GM12878 (cell line): ENCODE results near the gene EFHC1. TPM values are rescaled to one million over a fixed set of nuclear protein-coding genes. Genes with fewer than 3 reads are reported as not detected.

Experiments
- BACH1 ChIP-seq: fragments of 450-650 bp; IDR thresholded peaks from 2 replicates; pipeline ENCODE4 v1.6.1; 2017; ENCODE audit warnings: mild to moderate bottlenecking, borderline replicate concordance
- BCL3 ChIP-seq: IDR thresholded peaks from 2 replicates; pipeline ENCODE4 v1.6.1; 2011; ENCODE audit warnings: borderline replicate concordance, low read depth, mild to moderate bottlenecking, moderate library complexity, low read length; ENCODE audit not compliant: insufficient read depth, poor library complexity, severe bottlenecking
- CBX3 ChIP-seq: fragments of 200-600 bp; sonication (generic); IDR thresholded peaks from 2 replicates; pipeline ENCODE4 v1.6.1; 2016; ENCODE audit warnings: low read depth, borderline replicate concordance
- FOXK2 ChIP-seq: fragments of 450-650 bp; IDR thresholded peaks from 2 replicates; pipeline ENCODE4 v1.6.1; 2017; ENCODE audit warnings: mild to moderate bottlenecking, moderate library complexity
- GABPA ChIP-seq: IDR thresholded peaks from 2 replicates; pipeline ENCODE4 v1.6.1; 2014; ENCODE audit warnings: antibody characterized with exemption, low read depth, mild to moderate bottlenecking, inconsistent platforms
- HCFC1 ChIP-seq: fragments of 150-350 bp; IDR thresholded peaks from 2 replicates; pipeline ENCODE4 v1.6.1; 2014; ENCODE audit warnings: low read length
- JUND ChIP-seq: IDR thresholded peaks from 2 replicates; pipeline ENCODE4 v1.6.1; 2012; ENCODE audit warnings: low read depth, mild to moderate bottlenecking, low read length, improper control_type of control experiment, moderate library complexity
- KDM1A ChIP-seq: fragments of 200-600 bp; sonication (generic); IDR thresholded peaks from 2 replicates; pipeline ENCODE4 v1.6.1; 2016; ENCODE audit warnings: borderline replicate concordance
- MAX ChIP-seq: IDR thresholded peaks from 2 replicates; pipeline ENCODE4 v1.6.1; 2012; ENCODE audit warnings: low read depth, low read length, improper control_type of control experiment
- MYB ChIP-seq: fragments of 150-350 bp; IDR thresholded peaks from 2 replicates; pipeline ENCODE4 v1.6.1; 2014; ENCODE audit warnings: mild to moderate bottlenecking, low read depth, low read length, borderline replicate concordance
- NR2C1 ChIP-seq: fragments of 450-650 bp; IDR thresholded peaks from 2 replicates; pipeline ENCODE4 v1.6.1; 2017; ENCODE audit warnings: antibody characterized with exemption, mild to moderate bottlenecking, moderate library complexity
- POLR2AphosphoS5 ChIP-seq: IDR thresholded peaks from 2 replicates; pipeline ENCODE4 v1.6.1; 2011; ENCODE audit warnings: mild to moderate bottlenecking, low read length, inconsistent platforms
- RAD21 ChIP-seq: IDR thresholded peaks from 2 replicates; pipeline ENCODE4 v1.6.1; 2011; ENCODE audit warnings: mild to moderate bottlenecking, low read depth, low read length, moderate library complexity; ENCODE audit not compliant: insufficient read depth
- RBBP5 ChIP-seq: fragments of 200-600 bp; sonication (generic); conservative IDR thresholded peaks from 2 replicates; pipeline ENCODE4 v1.6.1; 2016
- RFX5 ChIP-seq: IDR thresholded peaks from 2 replicates; pipeline ENCODE4 v1.6.1; 2011; ENCODE audit warnings: low read depth, low read length, improper control_type of control experiment
- SIN3A ChIP-seq: IDR thresholded peaks from 2 replicates; pipeline ENCODE4 v1.6.1; 2012; ENCODE audit warnings: low read depth, low read length, improper control_type of control experiment
- SP1 ChIP-seq: IDR thresholded peaks from one replicate; pipeline ENCODE4 v1.6.1; 2011; ENCODE audit warnings: low read depth, low read length
- TARDBP ChIP-seq: IDR thresholded peaks from 2 replicates; pipeline ENCODE4 v1.6.1; 2016; ENCODE audit warnings: borderline replicate concordance
- ZNF24 ChIP-seq: fragments of 450-650 bp; IDR thresholded peaks from 2 replicates; pipeline ENCODE4 v1.6.1; 2017; ENCODE audit warnings: antibody characterized with exemption, mild to moderate bottlenecking
- ZNF274 ChIP-seq: IDR thresholded peaks from one replicate; pipeline ENCODE4 v1.8.0; 2011; ENCODE audit not compliant: insufficient read length, insufficient read depth
- ZNF384 ChIP-seq: IDR thresholded peaks from 2 replicates; pipeline ENCODE4 v1.6.1; 2012; ENCODE audit warnings: low read depth, mild to moderate bottlenecking, low read length, improper control_type of control experiment, borderline replicate concordance
- ZZZ3 ChIP-seq: IDR thresholded peaks from 2 replicates; pipeline ENCODE4 v1.6.1; 2011; ENCODE audit warnings: low read depth; ENCODE audit not compliant: control insufficient read depth, insufficient read length
- polyA plus RNA-seq, 11 experiments: library from polyadenylated mRNA; depleted of rRNA in 4 of 11; unstranded in 6 of 11; stranded (reverse) in 5 of 11; fragments of >200 nt; fragmentation: Nextera tagmentation in 4 of 11; fragmentation: Illumina TruSeq in 1 of 11; extraction: Ambion mirVana in 4 of 11; extraction: Trizol in 1 of 11; gene quantifications; 1 replicate in 1 of 11; 2 replicates in 10 of 11; pipeline versions ENCODE4 v1.2.1 to v1.2.3, GENCODE V29; 2011 to 2016; ENCODE audit warnings: inconsistent platforms in 2 of 11, missing spikeins in 2 of 11, low read depth in 1 of 11
- total RNA-seq, 4 experiments: library from RNA; depleted of rRNA in 3 of 4; stranded (reverse); fragments of >200 nt in 3 of 4; fragmentation: Illumina TruSeq in 1 of 4; extraction: Trizol in 1 of 4; gene quantifications; 2 replicates each; pipeline versions ENCODE4 v1.2.1 to v1.2.3, GENCODE V29; 2013 to 2021
- TF ChIP-seq, protein P1 (sequence below): fragments of 450-650 bp; IDR thresholded peaks from 2 replicates; pipeline ENCODE4 v1.6.1; 2017; ENCODE audit warnings: mild to moderate bottlenecking

The EFHC1 gene
- total and polyA plus RNA-seq, 10 of the 15 experiments (the other 5 are each of a cell fraction or from before 2014, with no cell fraction given), result 5.5 to 14.5 (median 8.8) TPM

DNA sequence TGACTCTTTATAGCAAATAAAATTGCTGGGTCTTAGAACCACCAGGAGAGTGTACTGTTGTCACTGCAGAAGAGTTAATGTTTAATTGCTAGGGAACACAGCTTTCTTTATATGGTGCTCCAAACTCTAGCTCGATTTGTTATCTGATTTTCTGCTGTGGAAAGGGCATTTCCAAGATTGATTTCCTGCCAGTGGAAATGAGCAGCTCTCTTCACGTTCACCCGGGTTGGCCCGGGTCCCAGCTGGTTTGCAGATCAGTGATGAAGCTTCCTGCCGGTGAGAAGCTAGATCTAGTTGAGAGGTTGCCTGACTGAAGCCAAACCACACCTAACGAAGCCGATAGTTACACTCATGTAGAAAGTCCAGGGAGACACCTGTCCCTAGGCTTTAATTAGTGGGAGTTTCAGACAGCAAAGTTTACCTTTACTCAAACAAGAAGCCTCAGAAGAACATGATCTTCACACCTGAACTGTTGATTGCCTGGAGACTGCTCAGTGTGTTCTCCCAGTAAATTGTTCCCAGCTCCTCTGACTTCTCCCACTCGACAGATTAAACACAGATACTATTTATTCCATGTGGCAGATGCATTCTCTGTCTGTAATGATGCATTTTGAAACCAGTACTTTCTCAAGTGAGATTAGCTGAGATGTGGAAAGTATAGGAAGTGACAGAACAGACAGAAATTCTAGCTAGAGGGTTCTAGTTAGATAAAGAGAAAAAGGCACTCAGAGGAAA lies 30.3 kb upstream of the EFHC1 start (continued):
- TF ChIP-seq HCFC1 (no peak), MYB (no peak), ZNF274 (no peak), RBBP5 (no peak), FOXK2 (no peak), KDM1A (no peak), TARDBP (no peak), ZNF384 (no peak), MAX (no peak), RFX5 (no peak), SP1 (peak; percentile 25), JUND (0 out of 2 replicates have a peak, but pooled peaks have one; percentile 32), CBX3 (no peak), ZNF24 (no peak), ZZZ3 (no peak), BCL3 (peak; percentile 59), BACH1 (no peak; the same call in none of the 2 replicates), GABPA (peak; percentile 40; the same call in 1 of the 2 replicates), SIN3A (no peak), RAD21 (peak; percentile 10; the same call in 1 of the 2 replicates), POLR2AphosphoS5 (no peak; the same call in 1 of the 2 replicates), NR2C1 (no peak)
- TF ChIP-seq, protein P1, sequence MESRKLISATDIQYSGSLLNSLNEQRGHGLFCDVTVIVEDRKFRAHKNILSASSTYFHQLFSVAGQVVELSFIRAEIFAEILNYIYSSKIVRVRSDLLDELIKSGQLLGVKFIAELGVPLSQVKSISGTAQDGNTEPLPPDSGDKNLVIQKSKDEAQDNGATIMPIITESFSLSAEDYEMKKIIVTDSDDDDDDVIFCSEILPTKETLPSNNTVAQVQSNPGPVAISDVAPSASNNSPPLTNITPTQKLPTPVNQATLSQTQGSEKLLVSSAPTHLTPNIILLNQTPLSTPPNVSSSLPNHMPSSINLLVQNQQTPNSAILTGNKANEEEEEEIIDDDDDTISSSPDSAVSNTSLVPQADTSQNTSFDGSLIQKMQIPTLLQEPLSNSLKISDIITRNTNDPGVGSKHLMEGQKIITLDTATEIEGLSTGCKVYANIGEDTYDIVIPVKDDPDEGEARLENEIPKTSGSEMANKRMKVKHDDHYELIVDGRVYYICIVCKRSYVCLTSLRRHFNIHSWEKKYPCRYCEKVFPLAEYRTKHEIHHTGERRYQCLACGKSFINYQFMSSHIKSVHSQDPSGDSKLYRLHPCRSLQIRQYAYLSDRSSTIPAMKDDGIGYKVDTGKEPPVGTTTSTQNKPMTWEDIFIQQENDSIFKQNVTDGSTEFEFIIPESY, result no peak
